Adrenal gland (tissue), 5 donors: ENCODE measurements around the gene B4GALT4.

Source experiments
- POLR2A ChIP-seq, 2 donors: fragments of 450-650 bp; IDR thresholded peaks; one replicate each; pipeline ENCODE4 v1.6.1; 2017; ENCODE audit warnings: antibody characterized with exemption in 2 of 2, mild to moderate bottlenecking in 2 of 2, moderate library complexity in 1 of 2
- TF ChIP-seq, protein P1 (sequence below), 6 experiments: fragments of 450-650 bp in 4 of 6; fragments of 200-600 bp in 2 of 6; sonication (generic) in 1 of 6; IDR thresholded peaks; 1 replicate in 5 of 6; 2 replicates in 1 of 6; pipeline versions ENCODE4 v1.5.1 to v1.8.0; 2016 to 2021; ENCODE audit warnings: antibody characterized with exemption in 6 of 6, mild to moderate bottlenecking in 2 of 6, moderate library complexity in 1 of 6
- donor health status: DM: no; HTN: no; CAD: no.

DNA sequence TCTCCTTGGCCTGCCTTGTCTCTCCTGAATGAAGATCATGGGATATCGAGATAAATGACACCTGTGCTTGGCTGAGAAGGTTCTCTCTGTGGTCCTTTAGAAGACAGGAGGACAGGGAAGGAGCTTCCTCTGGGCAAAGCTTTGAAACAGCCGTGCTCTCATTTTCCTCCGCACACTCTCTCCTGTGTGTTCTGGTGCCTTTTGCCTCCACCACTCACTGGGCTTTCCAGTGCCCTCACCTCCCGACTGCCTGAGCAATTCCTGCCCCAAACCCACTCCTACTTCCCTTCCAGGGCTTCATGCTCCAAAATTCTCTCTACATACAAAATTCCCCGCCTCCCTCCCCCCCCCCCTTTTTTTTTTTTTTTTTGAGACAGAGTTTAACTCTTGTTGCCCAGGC, 35.0 kb downstream of the B4GALT4 start:
- TF ChIP-seq POLR2A (IDR thresholded peaks at IDR 0.05) = no peak
- TF ChIP-seq, protein P1, sequence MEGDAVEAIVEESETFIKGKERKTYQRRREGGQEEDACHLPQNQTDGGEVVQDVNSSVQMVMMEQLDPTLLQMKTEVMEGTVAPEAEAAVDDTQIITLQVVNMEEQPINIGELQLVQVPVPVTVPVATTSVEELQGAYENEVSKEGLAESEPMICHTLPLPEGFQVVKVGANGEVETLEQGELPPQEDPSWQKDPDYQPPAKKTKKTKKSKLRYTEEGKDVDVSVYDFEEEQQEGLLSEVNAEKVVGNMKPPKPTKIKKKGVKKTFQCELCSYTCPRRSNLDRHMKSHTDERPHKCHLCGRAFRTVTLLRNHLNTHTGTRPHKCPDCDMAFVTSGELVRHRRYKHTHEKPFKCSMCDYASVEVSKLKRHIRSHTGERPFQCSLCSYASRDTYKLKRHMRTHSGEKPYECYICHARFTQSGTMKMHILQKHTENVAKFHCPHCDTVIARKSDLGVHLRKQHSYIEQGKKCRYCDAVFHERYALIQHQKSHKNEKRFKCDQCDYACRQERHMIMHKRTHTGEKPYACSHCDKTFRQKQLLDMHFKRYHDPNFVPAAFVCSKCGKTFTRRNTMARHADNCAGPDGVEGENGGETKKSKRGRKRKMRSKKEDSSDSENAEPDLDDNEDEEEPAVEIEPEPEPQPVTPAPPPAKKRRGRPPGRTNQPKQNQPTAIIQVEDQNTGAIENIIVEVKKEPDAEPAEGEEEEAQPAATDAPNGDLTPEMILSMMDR (IDR thresholded peaks at IDR 0.05) = no peak
